H1 (cell line): Measurements from ENCODE around the gene ARTN. TPM values are rescaled to one million over a fixed set of nuclear protein-coding genes. Genes with fewer than 3 reads are reported as not detected.

Experiments used
- CTCF ChIA-PET: fragments of 300-600 bp; sonication (Branson Sonifier 250); formaldehyde crosslinking; loops from one replicate; lab custom pipeline; 2021; ENCODE audit not compliant: partially characterized antibody; lab: Charles Lee
- POLR2A ChIA-PET: fragments of 300-600 bp; sonication (Branson Sonifier 250); formaldehyde crosslinking; loops from one replicate; lab custom pipeline; 2021; ENCODE audit warnings: inconsistent platforms; ENCODE audit not compliant: partially characterized antibody; lab: Charles Lee
- DNase-seq, 2 experiments: peaks; one replicate each; pipeline versions ENCODE4 v3.0.0 to v3.0.0-alpha.2; 2010 to 2022; ENCODE audit warnings: low spot score in 2 of 2, low read depth in 1 of 2, mixed read lengths in 1 of 2
- FAIRE-seq: peaks from 2 replicates; lab custom pipeline; 2011; peaks lifted over from hg19 to GRCh38; lab: Jason Lieb, UNC
- H2AFZ ChIP-seq: 2 replicates; pipeline ENCODE4 v1.8.1; 2012; ENCODE audit warnings: low read length, inconsistent platforms
- H2AK5ac ChIP-seq: 2 replicates; pipeline ENCODE4 v1.6.1; 2013; ENCODE audit warnings: low read depth, low read length
- H2BK120ac ChIP-seq: replicated peaks from 2 replicates; pipeline ENCODE3; 2013; ENCODE audit warnings: low read depth, low read length, inconsistent platforms
- H2BK12ac ChIP-seq: 2 replicates; pipeline ENCODE4 v1.6.1; 2013; ENCODE audit warnings: low read depth, low read length
- H2BK15ac ChIP-seq: 2 replicates; pipeline ENCODE4 v1.6.1; 2013; ENCODE audit warnings: low read length
- H2BK20ac ChIP-seq: 2 replicates; pipeline ENCODE4 v1.6.1; 2013; ENCODE audit warnings: low read length
- H2BK5ac ChIP-seq: 2 replicates; pipeline ENCODE4 v1.6.1; 2013; ENCODE audit warnings: low read depth, low read length
- H3K14ac ChIP-seq: 2 replicates; pipeline ENCODE4 v1.6.1; 2013; ENCODE audit warnings: inconsistent platforms; ENCODE audit not compliant: insufficient read length
- H3K18ac ChIP-seq: 2 replicates; pipeline ENCODE4 v1.6.1; 2013; ENCODE audit warnings: low read length; ENCODE audit errors: extremely low read depth
- H3K23ac ChIP-seq: 2 replicates; pipeline ENCODE4 v1.6.1; 2013; ENCODE audit warnings: inconsistent platforms; ENCODE audit not compliant: insufficient read length
- H3K23me2 ChIP-seq: 2 replicates; pipeline ENCODE4 v1.6.1; 2013; ENCODE audit warnings: low read depth, low read length
- H3K27ac ChIP-seq: 2 replicates; pipeline ENCODE4 v1.6.1; 2011; ENCODE audit warnings: low read depth, low read length, inconsistent platforms
- H3K27me3 ChIP-seq, 4 experiments: replicated peaks in 1 of 4; 1 replicate in 1 of 4; 2 replicates in 3 of 4; pipeline versions ENCODE4 v1.6.1 to v1.8.1; 2011 to 2013; ENCODE audit warnings: low read length in 3 of 4, mild to moderate bottlenecking in 3 of 4, inconsistent platforms in 2 of 4, mixed read lengths in 2 of 4, moderate library complexity in 1 of 4; ENCODE audit not compliant: control insufficient read depth in 3 of 4, insufficient read depth in 3 of 4; ENCODE audit errors: extremely low read depth in 1 of 4
- H3K36me3 ChIP-seq, 4 experiments: 2 replicates each; pipeline versions ENCODE4 v1.6.1 to v1.8.1; 2011 to 2013; ENCODE audit warnings: mild to moderate bottlenecking in 4 of 4, low read length in 3 of 4, moderate library complexity in 2 of 4, control low read depth in 1 of 4, inconsistent platforms in 1 of 4; ENCODE audit not compliant: insufficient read depth in 4 of 4, control insufficient read depth in 2 of 4
- H3K4ac ChIP-seq: replicated peaks from 2 replicates; pipeline ENCODE3; 2013; ENCODE audit warnings: low read length, low read depth, mixed read lengths, inconsistent platforms; ENCODE audit not compliant: insufficient read length
- H3K4me1 ChIP-seq, 4 experiments: replicated peaks in 1 of 4; 1 replicate in 1 of 4; 2 replicates in 3 of 4; pipeline versions ENCODE4 v1.6.1 to v1.8.1; 2011 to 2013; ENCODE audit warnings: low read length in 3 of 4, inconsistent platforms in 2 of 4, mixed read lengths in 1 of 4; ENCODE audit not compliant: insufficient read depth in 4 of 4, control insufficient read depth in 3 of 4
- H3K4me2 ChIP-seq, 2 experiments: 2 replicates each; pipeline versions ENCODE4 v1.6.1 to v1.8.1; 2011 to 2013; ENCODE audit warnings: low read depth in 2 of 2, low read length in 2 of 2, control low read depth in 1 of 2, inconsistent platforms in 1 of 2, mild to moderate bottlenecking in 1 of 2; ENCODE audit not compliant: insufficient read depth in 1 of 2
- H3K4me3 ChIP-seq, 4 experiments: fragments of 200-600, 300-600 bp in 1 of 4; sonication (generic), shearing (Covaris generic), sonication (Bioruptor Twin) in 1 of 4; 2 replicates each; pipeline versions ENCODE4 v1.5.1 to v1.8.1; 2011 to 2016; ENCODE audit warnings: low read length in 4 of 4, low read depth in 3 of 4, control low read depth in 2 of 4, inconsistent platforms in 2 of 4, mild to moderate bottlenecking in 2 of 4, mixed read lengths in 1 of 4, moderate library complexity in 1 of 4; ENCODE audit not compliant: insufficient read depth in 2 of 4; ENCODE audit errors: extremely low read depth in 1 of 4
- H3K56ac ChIP-seq: replicated peaks from 2 replicates; pipeline ENCODE3; 2013; ENCODE audit warnings: low read depth, mild to moderate bottlenecking, mixed read lengths, low read length, inconsistent platforms; ENCODE audit not compliant: insufficient read length
- H3K79me1 ChIP-seq: 2 replicates; pipeline ENCODE4 v1.6.1; 2013; ENCODE audit warnings: low read depth, low read length, control low read depth
- H3K79me2 ChIP-seq, 2 experiments: 2 replicates each; pipeline versions ENCODE4 v1.6.1 to v1.8.1; 2012 to 2013; ENCODE audit warnings: low read length in 2 of 2, mild to moderate bottlenecking in 2 of 2, inconsistent platforms in 1 of 2; ENCODE audit not compliant: insufficient read depth in 2 of 2, control insufficient read depth in 1 of 2
- H3K9ac ChIP-seq, 4 experiments: replicated peaks in 1 of 4; 1 replicate in 1 of 4; 2 replicates in 3 of 4; pipeline versions ENCODE4 v1.6.1 to v1.8.1; 2011 to 2013; ENCODE audit warnings: low read depth in 3 of 4, low read length in 3 of 4, control low read depth in 2 of 4, mild to moderate bottlenecking in 2 of 4, moderate library complexity in 2 of 4, inconsistent platforms in 1 of 4; ENCODE audit errors: extremely low read depth in 1 of 4
- H3K9me3 ChIP-seq, 2 experiments: 2 replicates each; pipeline versions ENCODE4 v1.6.1 to v1.8.1; 2012 to 2013; ENCODE audit warnings: mild to moderate bottlenecking in 2 of 2, moderate library complexity in 2 of 2, control low read depth in 1 of 2, inconsistent platforms in 1 of 2, low read depth in 1 of 2, low read length in 1 of 2, mixed read lengths in 1 of 2; ENCODE audit not compliant: insufficient read depth in 2 of 2
- H4K20me1 ChIP-seq, 2 experiments: replicated peaks in 1 of 2; 2 replicates each; pipeline versions ENCODE3 to v1.8.1; 2011 to 2013; ENCODE audit warnings: inconsistent platforms in 2 of 2, low read length in 2 of 2, mild to moderate bottlenecking in 1 of 2; ENCODE audit not compliant: insufficient read depth in 2 of 2, control insufficient read depth in 1 of 2
- H4K5ac ChIP-seq: 2 replicates; pipeline ENCODE4 v1.6.1; 2013; ENCODE audit warnings: low read length, low read depth, mixed read lengths, inconsistent platforms; ENCODE audit not compliant: insufficient read length
- H4K8ac ChIP-seq: 2 replicates; pipeline ENCODE4 v1.8.0; 2013; ENCODE audit warnings: mild to moderate bottlenecking, moderate library complexity, low read length, inconsistent platforms; ENCODE audit not compliant: insufficient read depth; ENCODE audit errors: extremely low read depth
- H4K91ac ChIP-seq: replicated peaks from 2 replicates; pipeline ENCODE3; 2013; ENCODE audit warnings: low read length, mixed read lengths, inconsistent platforms; ENCODE audit not compliant: insufficient read length
- ASH2L ChIP-seq: fragments of 200-600, 300-600 bp; sonication (generic); IDR thresholded peaks from one replicate; pipeline ENCODE4 v1.7.1; 2017; ENCODE audit warnings: low read length
- ATF2 ChIP-seq: IDR thresholded peaks from 2 replicates; pipeline ENCODE4 v1.6.1; 2012; ENCODE audit warnings: low read length, inconsistent platforms
- ATF3 ChIP-seq: IDR thresholded peaks from 2 replicates; pipeline ENCODE4 v1.6.1; 2011; ENCODE audit warnings: low read depth, mild to moderate bottlenecking, low read length; ENCODE audit not compliant: insufficient read depth
- CREB1 ChIP-seq: IDR thresholded peaks from 2 replicates; pipeline ENCODE4 v1.6.1; 2012; ENCODE audit warnings: inconsistent platforms
- GABPA ChIP-seq: IDR thresholded peaks from 2 replicates; pipeline ENCODE4 v1.6.1; 2011; ENCODE audit warnings: mild to moderate bottlenecking, low read length, moderate library complexity, borderline replicate concordance; ENCODE audit not compliant: insufficient read depth
- KDM5A ChIP-seq: fragments of 200-600 bp; IDR thresholded peaks from 2 replicates; pipeline ENCODE4 v1.7.1; 2012; ENCODE audit warnings: mild to moderate bottlenecking, low read length, inconsistent platforms, mixed read lengths
- NRF1 ChIP-seq: IDR thresholded peaks from 2 replicates; pipeline ENCODE4 v1.6.1; 2011; ENCODE audit warnings: mild to moderate bottlenecking, low read depth, low read length, improper control_type of control experiment
- RAD21 ChIP-seq, 2 experiments: IDR thresholded peaks in 1 of 2; conservative IDR thresholded peaks in 1 of 2; 2 replicates each; pipeline ENCODE4 v1.6.1; 2011; ENCODE audit warnings: low read depth in 2 of 2, low read length in 2 of 2, improper control_type of control experiment in 1 of 2, inconsistent platforms in 1 of 2, mild to moderate bottlenecking in 1 of 2, moderate library complexity in 1 of 2
- SIN3A ChIP-seq, 2 experiments: IDR thresholded peaks in 1 of 2; conservative IDR thresholded peaks in 1 of 2; 2 replicates each; pipeline ENCODE4 v1.6.1; 2011 to 2012; ENCODE audit warnings: low read length in 2 of 2, improper control_type of control experiment in 1 of 2, low read depth in 1 of 2, mild to moderate bottlenecking in 1 of 2
- YY1 ChIP-seq: IDR thresholded peaks from 2 replicates; pipeline ENCODE4 v1.6.1; 2011; ENCODE audit warnings: low read depth, mild to moderate bottlenecking, low read length
- WGBS, 2 experiments: shearing (Covaris generic) in 1 of 2; methylation state at CpG; one replicate each; pipeline versions ENCODE4 v1.1.6 to v1.1.7; 2013 to 2015; ENCODE audit warnings: low lambda C conversion rate in 2 of 2, mixed read lengths in 2 of 2, inconsistent platforms in 1 of 2, low coverage in 1 of 2, missing lambda C conversion rate in 1 of 2; ENCODE audit not compliant: insufficient replicate concordance in 2 of 2, insufficient coverage in 1 of 2, insufficient read length in 1 of 2; ENCODE audit errors: extremely low coverage in 1 of 2, missing lambda C conversion rate in 1 of 2; 5-methylcytosine and 5-hydroxymethylcytosine counted together
- polyA plus RNA-seq, 7 experiments: library from polyadenylated mRNA; depleted of rRNA in 3 of 7; stranded (reverse) in 5 of 7; unstranded in 2 of 7; fragments of >200 nt in 5 of 7; fragments of 200-250 nt in 2 of 7; gene quantifications; 1 replicate in 5 of 7; 2 replicates in 1 of 7; 4 replicates in 1 of 7; pipeline versions ENCODE4 v1.2.1 to v1.2.3, GENCODE V29; 2011 to 2013; ENCODE audit warnings: missing spikeins in 2 of 7, mixed read lengths in 2 of 7
- total RNA-seq: library from RNA; stranded (reverse); fragmentation: NEBNext Ultra II Directional; extraction: Animal tissue kit (Norgen Biotek cat#: 25700); gene quantifications from 2 replicates; pipeline ENCODE4 v1.2.1, GENCODE V29; 2021

ARTN gene
- total and polyA plus RNA-seq, 2 of the 8 experiments (the other 6 are each of a cell fraction or from before 2014, with no cell fraction given): 13.5 to 22.7 TPM

- CTCF ChIA-PET: interaction anchor here (1.2 to 9.2 kb wide), 8 partner anchors 14 to 205 kb away, joined by 4 to 79 read pairs (median 6); partner anchors contain the start of gene IPO13
- TF ChIP-seq ASH2L (no peak), KDM5A (no peak), CREB1 (no peak), NRF1 (no peak), ATF3 (no peak), SIN3A (conservative IDR thresholded peaks at IDR 0.05 in 1 of 2, IDR thresholded peaks at IDR 0.05 in 1 of 2; ENCODE audit: low read depth in 1 of 2, low read length in 2 of 2) (no peak), ATF2 (no peak), RAD21 (IDR thresholded peaks at IDR 0.05 in 1 of 2, conservative IDR thresholded peaks at IDR 0.05 in 1 of 2; ENCODE audit: low read depth in 2 of 2, low read length in 2 of 2) (no peak), YY1 (no peak), GABPA (no peak)
These were observed 35.8 kb downstream of the ARTN start for GRCh38 chr1:43969416-43969745.

More at GRCh38 chr1:43969416-43969745, 35.8 kb downstream of the ARTN start:
- FAIRE-seq (no peak), DNase-seq (no peak)
- H3K79me1 ChIP-seq: 0 out of 2 replicates have a peak, but pooled peaks cover 4% of the 10 kb centered on the region
- WGBS, 2 experiments: 55% methylated on average over 7 of the region's 7 CpGs; no CpG with 5 or more reads in 1 of the 2 experiments
- no peak overlapping the region for H2BK20ac ChIP-seq
- peaks cover 0 to 12% of the 10 kb centered on the region in 2 experiments; a peak in 2 of 4 replicates for H3K79me2 ChIP-seq
- H4K91ac ChIP-seq: no peak overlapping the region
- no peak overlapping the region for H3K23ac ChIP-seq
- H3K18ac ChIP-seq: no peak overlapping the region
- H2BK5ac ChIP-seq: no peak overlapping the region
- H3K23me2 ChIP-seq: peaks cover 18% of the 10 kb centered on the region
- no peak overlapping the region for H2BK120ac ChIP-seq
- no peak overlapping the region for H4K8ac ChIP-seq
- peak overlapping the region; percentile 27 for H3K4ac ChIP-seq
- H3K4me3 ChIP-seq: peak overlapping the region in 3 of 4 experiments; percentile 35 to 100 (median 95); a peak in 5 of 8 replicates
- peaks cover 2 to 7% of the 10 kb centered on the region in 2 experiments for H4K20me1 ChIP-seq
- peaks cover 0 to 14% (median 8%) of the 10 kb centered on the region in 4 experiments; a peak in 4 of 8 replicates for H3K36me3 ChIP-seq
- no peak overlapping the region for H3K14ac ChIP-seq
- no peak overlapping the region for H2BK15ac ChIP-seq
- H3K4me2 ChIP-seq: peak overlapping the region; percentile 64 to 69
- no peak overlapping the region for H3K56ac ChIP-seq
- H3K9ac ChIP-seq: no peak overlapping the region
- no peak overlapping the region for H4K5ac ChIP-seq
- H3K27ac ChIP-seq: no peak overlapping the region
- H2AFZ ChIP-seq: no peak overlapping the region
- H3K4me1 ChIP-seq: peaks cover 0 to 10% (median 5%) of the 10 kb centered on the region in 4 experiments; a peak in 5 of 7 replicates
- H2AK5ac ChIP-seq: no peak overlapping the region
- POLR2A ChIA-PET: interaction anchor here (1.3 to 12.9 kb wide), 5 partner anchors 10 to 22 kb away, joined by 5 to 189 read pairs (median 10); partner anchors contain the start of genes CCDC24 and IPO13
- no peaks in the 10 kb centered on the region for H3K27me3 ChIP-seq
- H2BK12ac ChIP-seq: no peak overlapping the region
- H3K9me3 ChIP-seq: no peaks in the 10 kb centered on the region
